Cardiac muscle cell (in vitro differentiated cells and primary cell): ENCODE measurements around the gene GPRIN2. TPM values are rescaled to one million over a fixed set of nuclear protein-coding genes. Genes with fewer than 3 reads are reported as not detected.
"Not testable (repeated sequence)": the region's sequence is repeated elsewhere in the genome, so short reads cannot be mapped to it uniquely, and the experiment has no call there.

Experiments used
- DNase-seq, 2 donors: peaks; one replicate each; pipeline versions ENCODE4 v3.0.0 to v3.0.0-alpha.2; 2010 to 2017; ENCODE audit warnings: low read depth in 1 of 2, low spot score in 1 of 2
- H3K27ac ChIP-seq: fragments of 200-600 bp; sonication (generic); 2 replicates; pipeline ENCODE4 v1.5.1; 2016
- H3K27me3 ChIP-seq: fragments of 200-600 bp; sonication (generic); 2 replicates; pipeline ENCODE4 v1.6.0; 2016; ENCODE audit warnings: control low read depth
- H3K36me3 ChIP-seq: fragments of 200-600 bp; sonication (generic); 2 replicates; pipeline ENCODE4 v1.5.1; 2016; ENCODE audit warnings: control low read depth
- H3K4me1 ChIP-seq: fragments of 200-600 bp; sonication (generic); 2 replicates; pipeline ENCODE4 v1.8.1; 2017; ENCODE audit warnings: low read depth, mild to moderate bottlenecking, mixed run types
- H3K4me3 ChIP-seq: fragments of 200-600 bp; sonication (generic); 2 replicates; pipeline ENCODE4 v1.5.1; 2016; ENCODE audit warnings: mild to moderate bottlenecking
- H3K9me3 ChIP-seq: fragments of 200-600 bp; sonication (generic); 2 replicates; pipeline ENCODE4 v1.5.1; 2017; ENCODE audit warnings: low read depth, mild to moderate bottlenecking, control low read depth
- CTCF ChIP-seq: IDR thresholded peaks from 2 replicates; pipeline ENCODE4 v1.5.1; 2012; ENCODE audit warnings: low read depth, mild to moderate bottlenecking, low read length
- polyA plus RNA-seq: library from polyadenylated mRNA; unstranded; fragments of >200 nt; fragmentation: Nextera tagmentation; extraction: Ambion mirVana; gene quantifications from 2 replicates; pipeline ENCODE4 v1.2.1, GENCODE V29; 2016
- total RNA-seq: library from RNA; depleted of rRNA; stranded (reverse); fragments of >200 nt; gene quantifications from 2 replicates; pipeline ENCODE4 v1.2.3, GENCODE V29; 2016

Gene GPRIN2
- total and polyA plus RNA-seq, 2 experiments from 2014 or later = 3.3 to 9.1 TPM

DNA sequence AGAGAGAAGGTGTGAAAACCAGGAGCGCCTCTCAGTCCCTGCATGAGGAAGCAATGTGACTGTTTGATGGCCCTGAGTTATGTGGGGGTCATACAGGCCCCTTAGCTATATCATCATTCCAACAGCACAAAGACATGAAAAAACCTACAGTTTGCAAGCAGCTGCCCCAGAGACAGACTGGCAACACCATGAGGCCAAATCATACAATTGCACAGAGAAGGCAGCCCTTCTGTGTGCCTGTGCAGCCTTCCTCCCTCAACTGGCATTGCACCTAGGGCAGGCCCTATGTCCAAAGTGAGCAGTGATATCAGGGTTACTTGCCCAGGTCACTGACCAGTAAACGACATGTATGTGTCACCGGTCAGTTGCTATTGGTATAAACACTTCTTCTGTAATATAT, 41.6 kb downstream of the GPRIN2 start:
- no peak overlapping the region for H3K4me3 ChIP-seq
- no peak for TF ChIP-seq CTCF
- H3K9me3 ChIP-seq = no peaks in the 10 kb centered on the region
- no peak for DNase-seq
- H3K4me1 ChIP-seq = no peaks in the 10 kb centered on the region
- no peak overlapping the region for H3K27ac ChIP-seq
- no peaks in the 10 kb centered on the region for H3K27me3 ChIP-seq
- no peaks in the 10 kb centered on the region for H3K36me3 ChIP-seq

DNA sequence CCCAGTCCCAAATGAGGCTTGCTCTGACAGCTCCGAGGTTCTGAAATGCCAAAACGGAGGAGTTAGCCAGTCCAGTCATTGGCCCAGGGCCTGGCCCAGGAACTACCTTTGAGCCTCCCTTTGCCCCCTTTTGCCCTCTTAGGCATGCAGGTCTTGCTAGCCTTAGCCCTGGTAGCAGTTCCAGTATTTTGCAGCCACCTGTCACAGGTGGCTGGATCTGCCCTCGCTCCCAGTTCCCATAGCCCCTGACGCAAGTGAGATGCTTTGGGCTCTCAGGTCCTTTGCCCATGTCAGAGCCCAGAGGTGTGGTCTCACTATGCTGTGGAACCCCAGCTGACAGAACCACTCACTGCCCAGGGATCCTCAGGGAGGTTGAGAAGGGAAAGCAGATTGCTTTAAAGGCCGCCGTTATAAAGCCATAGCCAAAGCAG, 42.0 kb downstream of the GPRIN2 start:
- DNase-seq = no peak

GRCh38 chr10:46513333-46513732, 43.1 kb downstream of the GPRIN2 start:
- not testable (repeated sequence) for DNase-seq, H3K9me3 ChIP-seq, H3K4me3 ChIP-seq

More for the DNA sequence above, 42.0 kb downstream of the GPRIN2 start:
- Histone ChIP-seq H3K4me3 (no peak overlapping the region), H3K4me1 (no peaks in the 10 kb centered on the region), H3K9me3 (no peaks in the 10 kb centered on the region), H3K36me3 (no peaks in the 10 kb centered on the region), H3K27me3 (no peaks in the 10 kb centered on the region), H3K27ac (no peak overlapping the region)
- TF ChIP-seq CTCF = no peak

GRCh38 chr10:46512725-46513124, 43.7 kb downstream of the GPRIN2 start:
- not testable (repeated sequence) for H3K27me3 ChIP-seq

More at GRCh38 chr10:46513333-46513732, 43.1 kb downstream of the GPRIN2 start:
- H3K4me1 ChIP-seq, H3K27ac ChIP-seq, H3K27me3 ChIP-seq, H3K36me3 ChIP-seq: not testable (repeated sequence)

DNA sequence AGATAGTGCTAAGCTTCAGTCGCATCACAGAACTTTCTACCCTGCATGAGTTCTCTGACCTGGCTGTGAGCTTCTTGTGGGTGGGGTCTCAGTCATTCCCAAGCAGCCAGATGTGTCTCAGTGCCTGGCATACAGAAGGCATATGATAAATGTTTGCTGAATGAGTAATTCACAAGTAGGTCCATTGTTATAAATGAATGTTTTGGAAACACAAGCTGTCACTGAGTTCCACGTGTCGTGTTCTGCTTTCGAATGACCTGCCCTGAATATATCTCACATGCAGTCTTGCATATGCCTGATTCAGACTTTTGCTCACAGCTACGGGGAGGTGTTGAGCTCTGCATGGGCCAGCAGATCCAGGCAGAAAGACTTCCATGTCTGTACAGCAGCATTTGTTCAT, 44.5 kb downstream of the GPRIN2 start:
- H3K4me1 ChIP-seq, H3K36me3 ChIP-seq, H3K4me3 ChIP-seq, H3K9me3 ChIP-seq, H3K27ac ChIP-seq, H3K27me3 ChIP-seq, DNase-seq: not testable (repeated sequence)

More at GRCh38 chr10:46512725-46513124, 43.7 kb downstream of the GPRIN2 start:
- not testable (repeated sequence) for H3K27ac ChIP-seq, H3K36me3 ChIP-seq, DNase-seq, H3K9me3 ChIP-seq, H3K4me3 ChIP-seq, H3K4me1 ChIP-seq

Other genes starting within 250 kb of the GPRIN2 start
- 0.63 TPM in 1 of 2 replicates, not detected in the other for gene ANXA8L1, start 180.9 kb downstream of the GPRIN2 start, total RNA-seq
- 0.39 and 0.57 TPM in 2 replicates for gene ANXA8L1, start 180.9 kb downstream of the GPRIN2 start, polyA plus RNA-seq
- gene NPY4R, start 90.7 kb downstream of the GPRIN2 start, total RNA-seq = 0.39 and 1.2 TPM in 2 replicates
- 0.22 and 0.52 TPM in 2 replicates for gene NPY4R, start 90.7 kb downstream of the GPRIN2 start, polyA plus RNA-seq
- 0.27 and 1.1 TPM in 2 replicates for gene SYT15, start 22.5 kb upstream of the GPRIN2 start, total RNA-seq
- gene SYT15, start 22.5 kb upstream of the GPRIN2 start, polyA plus RNA-seq = 0.71 and 0.76 TPM in 2 replicates